ENCODE results near the gene FCSK.
"Not testable (repeated sequence)": the region's sequence is repeated elsewhere in the genome, so short reads cannot be mapped to it uniquely, and the experiment has no call there.

The FCSK gene

GRCh38 chr16:70432356-70432722, 22.1 kb upstream of the FCSK start:
- no peak for DNase-seq

- no peak for DNase-seq
Observed at GRCh38 chr16:70432723-70433457, 21.5 kb upstream of the FCSK start.

GRCh38 chr16:70433458-70434103, 20.8 kb upstream of the FCSK start:
- DNase-seq = no peak

GRCh38 chr16:70434484-70435260, 19.7 kb upstream of the FCSK start:
- DNase-seq = no peak

- DNase-seq = no peak
Observed at GRCh38 chr16:70437017-70437581, 17.3 kb upstream of the FCSK start.

- peak; percentile 31 for DNase-seq
Observed at GRCh38 chr16:70437582-70438557, 16.5 kb upstream of the FCSK start.

- DNase-seq = peak; percentile 17
Observed at GRCh38 chr16:70438585-70438968, 15.8 kb upstream of the FCSK start.

- peak; percentile 94 for DNase-seq
Observed at GRCh38 chr16:70438969-70439862, 15.2 kb upstream of the FCSK start, which contains the start of gene ST3GAL2. TSS of gene ST3GAL2 (minus strand) at chr16:70439100. CDS start at chr16:70398530, 40,570 bp downstream.

GRCh38 chr16:70440009-70440692, 14.2 kb upstream of the FCSK start:
- DNase-seq = no peak

GRCh38 chr16:70441406-70441990, 12.9 kb upstream of the FCSK start:
- no peak for DNase-seq

GRCh38 chr16:70442344-70442743, 12.1 kb upstream of the FCSK start:
- no peak for DNase-seq

GRCh38 chr16:70444249-70445063, 9.9 kb upstream of the FCSK start:
- DNase-seq = no peak

GRCh38 chr16:70448075-70448474, 6.3 kb upstream of the FCSK start:
- no peak for DNase-seq

- not testable (repeated sequence) for DNase-seq
Observed at GRCh38 chr16:70450142-70451003, 4.0 kb upstream of the FCSK start.

GRCh38 chr16:70451004-70451340, 3.4 kb upstream of the FCSK start:
- not testable (repeated sequence) for DNase-seq

GRCh38 chr16:70453117-70453891, 1.1 kb upstream of the FCSK start:
- no peak for DNase-seq

GRCh38 chr16:70453892-70454221, 538 bp upstream of the FCSK start:
- no peak for DNase-seq

- DNase-seq = no peak
Observed at GRCh38 chr16:70455910-70456309, 1.5 kb downstream of the FCSK start.
